SW480 (cell line): ENCODE measurements around the gene ENTPD6.

ENCODE experiments used
- DNase-seq: peaks from one replicate; pipeline ENCODE4 v3.0.0-alpha.2; 2016; ENCODE audit warnings: low spot score

Gene ENTPD6

DNA sequence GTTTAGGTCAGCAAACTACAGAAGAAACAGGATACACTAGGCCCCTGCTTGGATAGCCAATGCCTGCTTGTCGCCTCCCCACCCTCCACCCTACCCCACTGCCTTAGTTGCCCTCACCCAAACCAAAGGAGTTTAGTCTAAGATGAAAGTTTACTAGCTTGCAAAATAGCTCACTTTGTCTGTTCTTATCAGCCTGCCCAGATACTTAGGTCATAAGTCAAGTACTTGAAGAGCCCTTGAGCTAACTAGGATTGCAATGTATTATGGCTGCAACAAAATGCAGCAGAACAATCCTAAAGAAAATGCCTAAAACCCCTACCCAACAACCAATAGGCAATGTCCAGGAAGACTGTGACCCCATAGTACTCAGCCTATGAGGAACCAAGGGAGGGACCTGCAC, 7.3 kb upstream of the ENTPD6 start:
- DNase-seq, result no peak

DNA sequence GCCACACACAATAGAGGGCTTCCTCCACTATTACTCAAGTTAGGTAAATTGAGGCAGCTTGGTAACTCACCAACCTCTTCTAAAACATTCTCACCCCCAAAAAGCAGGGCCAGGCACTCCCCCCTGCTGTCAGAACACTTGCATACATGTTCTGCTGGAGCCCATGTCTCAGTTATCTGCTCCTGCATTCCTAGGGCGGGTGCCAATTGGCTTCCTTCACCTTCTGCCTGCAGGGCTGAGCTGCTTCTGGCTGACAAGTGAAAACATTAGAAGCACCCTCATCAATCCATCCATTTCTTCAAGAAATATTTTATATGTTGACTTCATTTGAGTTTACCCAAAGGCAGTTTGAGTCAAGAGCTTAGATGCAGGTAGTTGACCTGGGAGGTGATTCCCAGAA, 4.5 kb upstream of the ENTPD6 start:
- no peak for DNase-seq

DNA sequence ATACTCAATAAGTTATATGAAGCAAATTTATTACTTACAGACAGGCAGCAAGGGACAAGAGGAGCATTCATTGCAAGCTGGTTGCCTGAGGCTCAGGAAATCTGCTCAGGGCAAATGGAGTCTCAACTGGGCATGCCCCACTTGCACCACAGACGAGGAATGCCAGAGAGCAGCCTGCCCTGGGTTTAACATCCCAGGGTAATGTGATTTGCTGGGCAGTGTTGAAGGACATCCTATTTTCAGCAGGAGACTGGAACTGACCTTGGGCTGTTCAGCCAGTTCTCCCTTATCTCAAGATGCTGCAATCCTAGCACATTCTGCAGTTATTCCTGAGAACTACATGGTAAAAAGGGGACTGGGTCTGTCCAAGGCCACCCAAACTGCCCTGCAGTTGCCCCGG, 3.8 kb upstream of the ENTPD6 start:
- DNase-seq, result no peak

GRCh38 chr20:25193843-25194242, 1.7 kb upstream of the ENTPD6 start:
- DNase-seq, result no peak

- no peak for DNase-seq
Measured at GRCh38 chr20:25194333-25194972, 1.1 kb upstream of the ENTPD6 start.

DNA sequence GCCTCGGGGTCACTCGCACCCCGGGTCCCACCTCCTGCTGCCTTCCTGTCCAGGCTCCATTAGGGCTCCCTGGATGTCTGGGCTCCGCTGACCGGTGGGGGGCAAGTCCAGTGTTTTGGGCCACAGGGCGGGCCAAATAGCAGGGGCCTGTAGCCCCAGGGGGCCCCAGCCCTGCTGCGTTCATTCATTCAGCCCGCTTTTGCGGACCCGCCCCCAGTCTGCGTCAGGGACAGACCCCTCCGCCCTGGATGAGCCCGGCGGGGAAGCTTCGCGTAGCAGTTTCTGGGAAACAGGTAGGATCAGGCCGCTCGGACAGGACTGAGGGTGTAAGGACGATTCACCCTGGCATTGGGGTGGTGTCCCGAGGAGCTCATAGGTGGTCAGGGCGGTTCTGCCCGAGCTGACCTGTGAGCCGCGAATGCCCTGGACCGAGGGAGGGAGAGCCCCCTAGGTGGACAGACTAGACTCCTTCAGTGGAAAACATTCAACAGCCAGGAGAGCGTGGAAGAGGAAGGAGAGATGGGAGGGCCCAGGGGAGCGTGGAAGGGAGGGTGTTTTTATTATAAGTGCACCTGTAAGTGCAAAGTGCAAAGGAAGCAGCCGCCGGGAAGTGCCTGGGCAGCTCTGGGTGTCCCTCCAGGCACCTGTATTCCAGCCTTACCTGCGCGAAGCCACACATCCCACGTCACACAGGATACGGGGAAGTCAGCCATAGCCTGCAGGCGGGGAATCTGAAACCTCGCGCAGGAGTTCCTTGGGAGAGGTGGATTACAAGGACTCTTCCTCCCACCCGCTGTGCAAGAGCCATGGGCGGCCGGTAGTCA, 662 bp downstream of the ENTPD6 start:
- DNase-seq, result peak; percentile 77

DNA sequence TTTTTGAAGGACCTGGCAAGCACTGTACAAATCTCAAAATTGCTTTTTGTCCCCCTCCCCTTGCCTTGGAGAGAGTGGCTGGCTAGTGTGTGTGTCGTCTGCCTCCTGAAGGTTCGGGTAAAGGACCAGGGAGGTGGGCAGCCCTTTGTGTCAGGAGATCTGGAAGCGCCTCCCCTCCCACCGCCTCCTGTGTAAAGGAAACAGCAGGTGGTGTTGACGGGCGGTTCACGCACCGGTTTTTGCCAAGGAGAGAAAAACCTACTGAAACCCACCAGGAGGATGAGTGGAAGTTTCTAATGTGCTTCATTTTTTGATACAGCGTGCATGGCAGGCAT, 1.2 kb downstream of the ENTPD6 start:
- no peak for DNase-seq

DNA sequence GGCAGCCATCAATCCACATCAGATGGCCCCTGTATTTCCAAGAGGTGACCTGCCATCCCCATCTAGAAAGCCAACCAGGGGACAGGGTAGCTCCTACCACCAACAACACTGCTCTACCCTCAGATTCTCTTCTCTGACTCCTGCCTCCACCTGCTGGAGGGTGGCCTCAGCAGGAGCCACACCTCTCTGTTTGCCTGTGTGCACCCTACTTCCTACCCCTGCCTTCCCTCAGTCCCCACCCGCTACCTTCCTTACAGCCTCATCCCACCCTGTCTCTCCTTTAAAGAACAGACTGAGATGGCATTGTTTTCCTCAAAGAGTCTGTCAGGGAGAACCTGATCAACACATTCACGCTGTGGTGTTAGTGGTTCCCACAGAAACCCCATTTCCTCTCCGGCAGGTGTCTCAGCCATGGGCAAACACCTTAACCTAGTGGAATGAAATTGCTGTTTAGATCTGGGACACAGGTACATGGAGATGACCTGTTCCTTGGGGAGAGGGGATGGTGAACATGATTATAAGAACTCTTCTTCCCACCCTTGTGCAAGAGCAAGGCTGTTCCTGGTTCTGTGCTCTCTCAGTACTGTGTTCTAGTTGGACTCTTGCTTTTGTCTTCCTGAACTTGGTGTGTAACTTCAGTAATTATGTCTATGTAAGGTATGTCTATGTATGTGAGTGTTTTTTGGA, 1.8 kb downstream of the ENTPD6 start:
- peak; percentile 57 for DNase-seq

GRCh38 chr20:25197870-25198190, 2.3 kb downstream of the ENTPD6 start:
- no peak for DNase-seq

DNA sequence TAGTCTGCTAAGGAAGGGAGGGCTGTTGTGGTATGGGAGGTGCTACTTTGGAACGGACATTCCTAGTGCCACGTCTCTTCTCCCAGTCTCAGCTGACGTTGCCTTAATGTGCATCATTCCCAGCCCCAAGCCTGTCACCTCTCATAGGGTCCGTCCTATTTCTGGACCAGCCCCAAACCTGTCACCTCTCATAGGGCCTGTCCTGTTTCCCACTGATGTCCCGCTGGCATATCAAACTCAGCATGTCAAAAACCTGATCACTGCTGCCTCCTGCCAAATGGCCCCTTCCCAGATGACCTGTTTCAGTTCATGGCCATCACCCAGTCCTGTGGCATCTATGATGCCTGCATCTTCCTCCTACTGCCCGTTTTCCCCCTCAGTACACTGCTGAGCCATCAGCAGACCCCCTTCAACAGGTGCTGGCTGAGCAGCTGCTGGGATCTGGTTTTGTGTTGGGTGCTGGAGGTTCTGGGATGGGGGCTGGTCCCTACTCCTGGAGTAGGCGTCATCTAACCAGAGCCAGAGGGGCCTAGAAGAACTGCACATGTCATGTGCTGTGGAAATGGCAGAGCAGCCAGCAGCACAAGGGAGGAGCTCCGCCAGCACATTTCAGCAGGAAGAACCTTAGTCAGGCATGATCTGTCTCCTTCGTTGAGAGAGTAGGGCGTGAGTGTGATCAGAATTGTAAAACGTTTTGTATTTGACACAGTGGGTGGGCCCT, 3.3 kb downstream of the ENTPD6 start:
- no peak for DNase-seq

- no peak for DNase-seq
Measured at GRCh38 chr20:25199473-25200260, 4.2 kb downstream of the ENTPD6 start.

DNA sequence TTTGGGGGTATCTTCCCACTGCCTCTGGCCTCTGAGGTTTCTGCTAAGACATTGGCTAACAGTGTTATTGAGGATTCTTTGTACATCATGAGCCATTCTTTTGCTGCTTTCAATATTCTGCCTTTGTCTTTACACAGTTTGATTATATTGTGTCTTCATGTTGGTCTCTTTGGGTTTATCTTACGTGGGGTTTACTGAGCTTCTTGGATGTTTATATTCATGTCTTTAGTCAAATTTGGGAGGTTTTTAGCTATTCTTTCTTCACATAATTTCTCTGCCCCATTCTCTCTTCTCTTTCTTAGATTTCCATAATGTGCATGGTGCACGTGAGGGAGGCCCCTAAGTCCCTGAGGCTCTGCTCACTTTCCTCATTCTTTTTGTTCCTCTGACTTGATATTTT, 7.6 kb downstream of the ENTPD6 start:
- no peak for DNase-seq

- DNase-seq, result no peak
Measured at GRCh38 chr20:25203871-25204320, 8.4 kb downstream of the ENTPD6 start.

DNA sequence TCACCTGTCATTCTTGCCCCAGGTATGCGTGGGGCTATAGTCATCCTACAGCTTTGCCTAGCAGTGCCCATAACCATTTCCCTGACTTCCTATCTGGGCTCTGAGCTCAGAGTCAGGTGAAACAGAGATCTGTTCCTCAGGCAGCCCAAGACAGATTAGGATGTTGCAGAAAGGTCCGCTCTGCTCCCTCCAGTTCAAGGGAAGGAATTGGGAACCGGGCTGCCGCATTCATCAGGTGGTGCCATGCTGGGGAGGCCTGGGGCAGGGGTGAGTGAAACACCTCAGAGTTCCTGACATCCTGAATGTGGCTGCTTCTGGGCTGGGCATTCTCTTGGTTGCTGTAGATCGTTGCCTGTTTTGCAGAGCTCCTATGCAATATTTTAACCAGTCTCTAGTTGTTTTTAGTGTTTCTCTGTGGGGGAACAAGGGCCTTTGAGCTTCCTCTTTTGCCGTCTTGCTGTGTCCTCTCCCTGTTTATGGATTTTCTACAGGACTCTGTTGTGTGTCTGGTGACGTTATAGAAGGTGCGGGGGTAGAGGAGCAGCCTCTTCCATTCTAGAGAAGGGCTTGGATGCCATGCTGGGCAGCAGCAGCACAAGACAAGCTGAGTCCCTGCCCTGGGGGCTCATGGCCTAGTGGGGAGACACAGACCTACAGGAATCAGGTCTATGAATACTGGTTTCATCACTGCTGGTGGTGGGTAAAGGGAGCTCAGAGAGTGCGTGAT, 9.2 kb downstream of the ENTPD6 start:
- DNase-seq, result no peak

- DNase-seq, result no peak
Measured at GRCh38 chr20:25205277-25206062, 10.0 kb downstream of the ENTPD6 start.

DNA sequence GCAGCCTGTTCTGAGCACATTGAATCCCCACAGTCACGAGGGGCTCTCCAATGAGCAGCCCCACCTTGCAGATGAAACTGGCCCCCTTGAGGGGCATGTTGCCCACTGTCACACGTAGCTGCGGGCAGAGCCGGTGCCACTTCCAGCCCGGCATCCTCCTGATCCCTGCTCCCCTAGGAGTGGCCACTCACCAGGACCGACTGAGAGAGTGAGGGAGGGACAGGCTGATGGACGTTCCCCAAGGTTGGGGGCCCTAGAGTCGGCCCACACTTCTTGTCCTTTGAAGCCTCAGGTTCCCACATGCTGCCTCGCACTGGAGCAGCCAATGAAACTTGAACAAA, 10.5 kb downstream of the ENTPD6 start:
- DNase-seq, result no peak

- DNase-seq, result no peak
Measured at GRCh38 chr20:25206548-25206947, 11.0 kb downstream of the ENTPD6 start.

DNA sequence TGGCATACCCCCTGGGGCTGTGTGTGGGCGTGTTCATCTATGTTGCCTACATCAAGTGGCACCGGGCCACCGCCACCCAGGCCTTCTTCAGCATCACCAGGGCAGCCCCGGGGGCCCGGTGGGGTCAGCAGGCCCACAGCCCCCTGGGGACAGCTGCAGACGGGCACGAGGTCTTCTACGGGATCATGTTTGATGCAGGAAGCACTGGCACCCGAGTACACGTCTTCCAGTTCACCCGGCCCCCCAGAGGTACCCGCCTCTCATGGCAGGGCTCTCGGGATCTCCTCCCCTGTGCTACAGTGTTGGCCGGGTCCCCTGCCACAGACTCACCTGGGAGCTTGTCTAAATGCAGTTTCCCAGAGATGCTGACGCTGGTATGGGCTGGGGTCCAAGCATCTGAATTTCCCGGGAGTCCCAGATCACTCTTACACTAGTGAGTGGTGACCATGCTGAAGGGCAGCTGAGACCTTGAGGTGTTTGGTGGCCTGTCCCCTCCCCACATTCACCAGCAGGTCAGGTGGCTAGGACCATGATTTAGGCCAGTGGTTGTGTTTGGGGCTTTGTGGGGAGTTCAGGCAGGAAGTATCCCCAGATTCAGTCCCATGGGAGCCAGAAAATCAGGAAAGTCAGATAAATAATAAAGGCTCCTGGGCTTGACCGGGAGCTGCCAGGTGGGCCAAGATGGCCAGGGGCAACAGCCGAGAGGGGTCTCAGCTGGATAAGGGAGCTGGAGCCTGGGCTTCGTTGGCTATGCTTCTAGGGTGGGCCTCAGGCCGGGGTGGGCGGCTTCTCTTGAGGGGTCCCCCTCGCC, 11.8 kb downstream of the ENTPD6 start:
- no peak for DNase-seq

DNA sequence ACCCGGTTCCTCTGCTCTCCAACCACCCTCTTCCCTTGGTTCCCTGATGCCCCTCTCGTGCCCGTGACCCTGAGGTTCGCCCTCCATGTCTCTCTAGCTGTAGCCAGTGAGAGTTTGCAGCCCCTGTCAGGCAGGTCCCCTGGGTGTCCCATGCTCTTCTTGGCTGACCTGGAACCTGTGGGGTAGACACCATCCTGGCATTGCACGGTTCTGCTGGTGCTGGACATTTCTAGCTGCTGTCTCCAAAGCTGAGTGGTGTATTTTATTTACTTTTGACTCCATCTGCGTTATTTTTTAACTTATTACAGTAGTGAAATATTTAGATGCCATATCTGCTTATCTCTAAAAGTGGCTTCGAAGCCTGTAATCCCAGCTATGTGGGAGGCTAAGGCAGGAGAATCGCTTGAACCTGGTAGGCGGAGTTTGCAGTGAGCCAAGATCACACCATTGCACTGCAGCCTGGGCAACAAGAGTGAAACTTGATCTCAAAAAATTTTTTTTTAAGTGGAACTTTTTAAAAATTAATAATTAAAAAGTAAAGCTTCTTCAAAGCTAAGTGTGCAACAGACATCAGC, 12.5 kb downstream of the ENTPD6 start:
- no peak for DNase-seq
